Endothelial cell of umbilical vein (primary cell): Measurements from ENCODE around the gene H19. TPM values are rescaled to one million over a fixed set of nuclear protein-coding genes. Genes with fewer than 3 reads are reported as not detected.

ENCODE experiments used
- BruUV-seq: library from RNA; stranded (reverse); fragments of 400-500 nt; replicated peaks from 2 replicates; lab custom pipeline; 2021; lab: Mats Ljungman, UMichigan
- CTCF ChIA-PET: fragments of 300-600, 350-600 bp; sonication (Branson Sonifier 250); formaldehyde crosslinking; loops from one replicate; lab custom pipeline; 2021; ENCODE audit warnings: antibody characterized with exemption, inconsistent platforms; lab: Charles Lee
- POLR2A ChIA-PET: fragments of 300-600, 350-600 bp; sonication (Branson Sonifier 250); formaldehyde crosslinking; loops from one replicate; lab custom pipeline; 2021; ENCODE audit warnings: antibody characterized with exemption, inconsistent platforms; lab: Charles Lee
- DNase-seq: peaks from one replicate; pipeline ENCODE4 v3.0.0-alpha.2; 2011; ENCODE audit warnings: low read depth, low spot score
- FAIRE-seq: peaks from 2 replicates; lab custom pipeline; 2011; peaks lifted over from hg19 to GRCh38; lab: Jason Lieb, UNC
- H2AFZ ChIP-seq: 2 replicates; pipeline ENCODE4 v1.6.0; 2012; ENCODE audit warnings: low read depth, low read length, control low read depth, inconsistent platforms
- H3K27ac ChIP-seq: 2 replicates; pipeline ENCODE4 v1.5.1; 2011; ENCODE audit warnings: low read depth, mild to moderate bottlenecking, control low read depth, low read length, moderate library complexity; ENCODE audit not compliant: insufficient read depth
- H3K27me3 ChIP-seq, 2 experiments: 2 replicates each; pipeline versions ENCODE4 v1.6.0 to v1.6.1; 2011; ENCODE audit warnings: low read length in 2 of 2, mixed read lengths in 1 of 2; ENCODE audit not compliant: control insufficient read depth in 2 of 2, insufficient read depth in 2 of 2
- H3K36me3 ChIP-seq, 2 experiments: 2 replicates in 1 of 2; 3 replicates in 1 of 2; pipeline ENCODE4 v1.5.1; 2011; ENCODE audit warnings: low read length in 2 of 2, mild to moderate bottlenecking in 1 of 2, moderate library complexity in 1 of 2; ENCODE audit not compliant: control insufficient read depth in 2 of 2, insufficient read depth in 2 of 2; ENCODE audit errors: extremely low read depth in 1 of 2
- H3K4me1 ChIP-seq: 3 replicates; pipeline ENCODE4 v1.5.1; 2011; ENCODE audit warnings: mild to moderate bottlenecking, low read length; ENCODE audit not compliant: control insufficient read depth, insufficient read depth; ENCODE audit errors: extremely low read depth
- H3K4me2 ChIP-seq: 2 replicates; pipeline ENCODE4 v1.6.1; 2011; ENCODE audit warnings: low read length, control low read depth, mixed read lengths; ENCODE audit not compliant: insufficient read depth
- H3K4me3 ChIP-seq, 3 experiments: fragments of 200-600 bp in 1 of 3; sonication (generic), shearing (Covaris generic) in 1 of 3; replicated peaks in 1 of 3; 2 replicates each; pipeline ENCODE4 v1.5.1; 2011 to 2016; ENCODE audit warnings: control low read depth in 3 of 3, low read length in 3 of 3, mild to moderate bottlenecking in 2 of 3, inconsistent platforms in 1 of 3, low read depth in 1 of 3, moderate library complexity in 1 of 3; ENCODE audit not compliant: insufficient read depth in 1 of 3
- H3K79me2 ChIP-seq: 2 replicates; pipeline ENCODE4 v1.6.0; 2012; ENCODE audit warnings: low read length, inconsistent platforms; ENCODE audit not compliant: control insufficient read depth, insufficient read depth
- H3K9ac ChIP-seq: replicated peaks from 2 replicates; pipeline ENCODE3; 2011; ENCODE audit warnings: low read length, control low read depth; ENCODE audit not compliant: insufficient read depth; ENCODE audit errors: extremely low read depth
- H3K9me1 ChIP-seq: replicated peaks from 3 replicates; pipeline ENCODE4 v1.6.0; 2011; ENCODE audit warnings: mild to moderate bottlenecking, low read length; ENCODE audit not compliant: control insufficient read depth, insufficient read depth; ENCODE audit errors: extremely low read depth
- H3K9me3 ChIP-seq: replicated peaks from 2 replicates; pipeline ENCODE4 v1.5.1; 2012; ENCODE audit warnings: low read length, inconsistent platforms; ENCODE audit not compliant: control insufficient read depth, insufficient read depth
- H4K20me1 ChIP-seq: replicated peaks from 2 replicates; pipeline ENCODE3; 2011; ENCODE audit warnings: mild to moderate bottlenecking, low read length; ENCODE audit not compliant: control insufficient read depth, insufficient read depth; ENCODE audit errors: extremely low read depth
- EZH2 ChIP-seq: IDR thresholded peaks from 2 replicates; pipeline ENCODE4 v1.6.1; 2012; ENCODE audit warnings: borderline replicate concordance, low read depth, mild to moderate bottlenecking, moderate library complexity, low read length, inconsistent platforms; ENCODE audit not compliant: severe bottlenecking
- FOS ChIP-seq: IDR thresholded peaks from 2 replicates; pipeline ENCODE4 v1.6.1; 2011; ENCODE audit warnings: mild to moderate bottlenecking, low read length, moderate library complexity, borderline replicate concordance; ENCODE audit not compliant: insufficient read depth
- GATA2 ChIP-seq: IDR thresholded peaks from 2 replicates; pipeline ENCODE4 v1.7.0; 2011; ENCODE audit warnings: low read depth, mild to moderate bottlenecking, moderate library complexity, mixed read lengths, low read length; ENCODE audit not compliant: insufficient read length, insufficient read depth
- JUN ChIP-seq: IDR thresholded peaks from 2 replicates; pipeline ENCODE4 v1.6.1; 2011; ENCODE audit warnings: borderline replicate concordance, low read depth; ENCODE audit not compliant: insufficient read length, insufficient read depth
- MYC ChIP-seq: IDR thresholded peaks from one replicate; pipeline ENCODE4 v1.6.1; 2011; ENCODE audit warnings: mild to moderate bottlenecking, low read depth, low read length
- POLR2A ChIP-seq: IDR thresholded peaks from 2 replicates; pipeline ENCODE4 v1.6.1; 2012; ENCODE audit warnings: low read depth, mild to moderate bottlenecking, control low read depth, low read length
- POLR2AphosphoS5 ChIP-seq: IDR thresholded peaks from 2 replicates; pipeline ENCODE4 v1.6.1; 2012; ENCODE audit warnings: low read depth, mild to moderate bottlenecking, control low read depth, low read length, moderate library complexity; ENCODE audit not compliant: insufficient read depth
- dilution Hi-C: fragments of 300-500 bp; cut with MboI; formaldehyde crosslinking; loops from one replicate; pipeline ENCODE4 v1.15.0; 2019; ENCODE audit warnings: low sequenced_read_pairs; ENCODE audit not compliant: extremely low pct_ligation_motif_present
- intact Hi-C: fragments of 100-400 bp; cut with micrococcal nuclease; formaldehyde crosslinking; loops from one replicate; pipeline ENCODE4 v1.10.0; 2022
- polyA plus RNA-seq, 4 experiments: library from polyadenylated mRNA; depleted of rRNA in 3 of 4; stranded (reverse) in 3 of 4; unstranded in 1 of 4; fragments of >200 nt; gene quantifications; 2 replicates each; pipeline versions ENCODE4 v1.2.1 to v1.2.3, GENCODE V29; 2011 to 2012; ENCODE audit warnings: missing spikeins in 1 of 4
- total RNA-seq: library from RNA; stranded (reverse); gene quantifications from 2 replicates; pipeline ENCODE4 v1.2.3, GENCODE V29; 2021
- TF ChIP-seq, protein P1 (sequence below): IDR thresholded peaks from 2 replicates; pipeline ENCODE4 v1.6.1; 2011; ENCODE audit not compliant: insufficient read depth, insufficient read length
- TF ChIP-seq, protein P2 (sequence below), 2 donors: IDR thresholded peaks; 1 replicate in 1 of 2; 2 replicates in 1 of 2; pipeline ENCODE4 v1.5.1; 2011; ENCODE audit warnings: low read length in 2 of 2, mild to moderate bottlenecking in 2 of 2, moderate library complexity in 2 of 2, control low read depth in 1 of 2, inconsistent platforms in 1 of 2, low read depth in 1 of 2; ENCODE audit not compliant: insufficient read depth in 1 of 2; ENCODE audit errors: extremely low read depth in 1 of 2

H19 gene
- total and polyA plus RNA-seq, 2 donors (not counting 3 experiments of a cell fraction or from before 2014, with no cell fraction given), result 0.21 to 3.2 TPM

- DNase-seq, result no peak
- Histone ChIP-seq H3K27ac (no peak overlapping the region), H4K20me1 (no peaks in the 10 kb centered on the region), H3K27me3 (no peaks in the 10 kb centered on the region), H3K4me3 (no peak overlapping the region), H3K36me3 (no peaks in the 10 kb centered on the region), H3K4me1 (no peaks in the 10 kb centered on the region), H3K79me2 (no peaks in the 10 kb centered on the region), H3K9me1 (no peaks in the 10 kb centered on the region), H3K9ac (no peak overlapping the region), H2AFZ (no peak overlapping the region), H3K9me3 (no peaks in the 10 kb centered on the region), H3K4me2 (no peak overlapping the region)
- TF ChIP-seq, protein P1, sequence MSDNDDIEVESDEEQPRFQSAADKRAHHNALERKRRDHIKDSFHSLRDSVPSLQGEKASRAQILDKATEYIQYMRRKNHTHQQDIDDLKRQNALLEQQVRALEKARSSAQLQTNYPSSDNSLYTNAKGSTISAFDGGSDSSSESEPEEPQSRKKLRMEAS, result no peak
- TF ChIP-seq JUN, result no peak
- TF ChIP-seq POLR2A, result no peak
- no peak for TF ChIP-seq EZH2
- no peak for TF ChIP-seq POLR2AphosphoS5
- TF ChIP-seq FOS, result no peak
- TF ChIP-seq, protein P2, sequence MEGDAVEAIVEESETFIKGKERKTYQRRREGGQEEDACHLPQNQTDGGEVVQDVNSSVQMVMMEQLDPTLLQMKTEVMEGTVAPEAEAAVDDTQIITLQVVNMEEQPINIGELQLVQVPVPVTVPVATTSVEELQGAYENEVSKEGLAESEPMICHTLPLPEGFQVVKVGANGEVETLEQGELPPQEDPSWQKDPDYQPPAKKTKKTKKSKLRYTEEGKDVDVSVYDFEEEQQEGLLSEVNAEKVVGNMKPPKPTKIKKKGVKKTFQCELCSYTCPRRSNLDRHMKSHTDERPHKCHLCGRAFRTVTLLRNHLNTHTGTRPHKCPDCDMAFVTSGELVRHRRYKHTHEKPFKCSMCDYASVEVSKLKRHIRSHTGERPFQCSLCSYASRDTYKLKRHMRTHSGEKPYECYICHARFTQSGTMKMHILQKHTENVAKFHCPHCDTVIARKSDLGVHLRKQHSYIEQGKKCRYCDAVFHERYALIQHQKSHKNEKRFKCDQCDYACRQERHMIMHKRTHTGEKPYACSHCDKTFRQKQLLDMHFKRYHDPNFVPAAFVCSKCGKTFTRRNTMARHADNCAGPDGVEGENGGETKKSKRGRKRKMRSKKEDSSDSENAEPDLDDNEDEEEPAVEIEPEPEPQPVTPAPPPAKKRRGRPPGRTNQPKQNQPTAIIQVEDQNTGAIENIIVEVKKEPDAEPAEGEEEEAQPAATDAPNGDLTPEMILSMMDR (IDR thresholded peaks at IDR 0.05; ENCODE audit: extremely low read depth in 1 of 2, insufficient read depth in 1 of 2, low read depth in 1 of 2, low read length in 2 of 2), result no peak
- no peak for TF ChIP-seq GATA2
- TF ChIP-seq MYC, result no peak
- ChIA-PET POLR2A (no interaction called here), CTCF (interaction anchor here (1.0 to 4.9 kb wide), 2 partner anchors 147 to 352 kb away, joined by 3 to 52 read pairs; no protein-coding TSS in a partner anchor)
- intact Hi-C loops, result no loop called here
- FAIRE-seq, result no peak
- no TSS peak for BruUV-seq
- dilution Hi-C loops, result no loop called here
These were observed 6.8 kb upstream of the H19 start for GRCh38 chr11:2004466-2004865.
